ENCODE measurements around the gene SORD.
"Not testable (repeated sequence)": the region's sequence is repeated elsewhere in the genome, so short reads cannot be mapped to it uniquely, and the experiment has no call there.

The SORD gene

GRCh38 chr15:45009046-45009445 lies 13.9 kb upstream of the SORD start:
- no peak overlapping the region for H3K4me3 ChIP-seq (replicated peaks; ENCODE audit: low read depth, low read length)
- TF ChIP-seq CTCF (IDR thresholded peaks at IDR 0.05; ENCODE audit: low read depth, low read length, missing control alignments), result no peak
- DNase-seq (ENCODE audit: extremely low read depth, low read depth), result no peak

DNA sequence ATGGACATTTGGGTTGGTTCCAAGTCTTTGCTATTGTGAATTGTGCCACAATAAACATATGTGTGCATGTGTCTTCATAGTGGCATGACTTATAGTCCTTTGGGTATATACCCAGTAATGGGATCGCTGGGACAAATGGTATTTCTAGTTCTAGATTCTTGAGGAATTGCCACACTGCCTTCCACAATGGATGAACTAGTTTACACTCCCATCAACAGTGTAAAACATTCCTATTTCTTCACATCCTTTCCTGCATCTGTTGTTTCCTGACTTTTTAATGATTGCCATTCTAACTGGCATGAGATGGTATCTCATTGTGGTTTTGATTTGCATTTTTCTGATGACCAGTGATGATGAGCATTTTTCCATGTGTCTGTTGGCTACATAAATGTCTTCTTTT lies 7.9 kb upstream of the SORD start:
- DNase-seq (ENCODE audit: extremely low read depth, low read depth), result not testable (repeated sequence)

GRCh38 chr15:45020222-45020900 lies 2.6 kb upstream of the SORD start:
- DNase-seq (ENCODE audit: extremely low read depth, low read depth); H3K4me3 ChIP-seq (replicated peaks; ENCODE audit: low read depth, low read length): not testable (repeated sequence)

More for the DNA sequence above, 7.9 kb upstream of the SORD start:
- not testable (repeated sequence) for H3K4me3 ChIP-seq (replicated peaks; ENCODE audit: low read depth, low read length)

DNA sequence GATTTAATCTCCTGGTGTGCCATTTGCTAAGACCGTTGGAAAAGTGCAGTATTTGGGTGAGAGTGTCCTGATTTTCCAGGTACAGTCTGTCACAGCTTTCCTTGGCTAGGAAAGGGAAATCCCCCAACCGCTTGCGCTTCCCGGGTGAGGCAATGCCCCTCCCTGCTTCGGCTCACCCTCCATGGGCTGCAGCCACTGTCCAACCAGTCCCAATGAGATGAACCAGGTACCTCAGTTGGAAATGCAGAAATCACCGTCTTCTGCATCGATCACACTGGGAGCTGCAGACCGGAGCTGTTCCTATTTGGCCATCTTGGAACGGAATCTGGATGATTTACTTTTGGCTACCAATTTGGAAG lies 2.1 kb upstream of the SORD start:
- H3K4me3 ChIP-seq (replicated peaks; ENCODE audit: low read depth, low read length); DNase-seq (ENCODE audit: extremely low read depth, low read depth): not testable (repeated sequence)

GRCh38 chr15:45021348-45021747 lies 1.6 kb upstream of the SORD start:
- no peak for TF ChIP-seq CTCF (IDR thresholded peaks at IDR 0.05; ENCODE audit: low read depth, low read length, missing control alignments)
- DNase-seq (ENCODE audit: extremely low read depth, low read depth), result no peak
- no peak overlapping the region for H3K4me3 ChIP-seq (replicated peaks; ENCODE audit: low read depth, low read length)

- TF ChIP-seq CTCF (IDR thresholded peaks at IDR 0.05; ENCODE audit: low read depth, low read length, missing control alignments), result no peak
- peak overlapping the region; percentile 85 for H3K4me3 ChIP-seq (replicated peaks; ENCODE audit: low read depth, low read length)
- no peak for DNase-seq (ENCODE audit: extremely low read depth, low read depth)
Observed at GRCh38 chr15:45023659-45024225, 747 bp downstream of the SORD start.

DNA sequence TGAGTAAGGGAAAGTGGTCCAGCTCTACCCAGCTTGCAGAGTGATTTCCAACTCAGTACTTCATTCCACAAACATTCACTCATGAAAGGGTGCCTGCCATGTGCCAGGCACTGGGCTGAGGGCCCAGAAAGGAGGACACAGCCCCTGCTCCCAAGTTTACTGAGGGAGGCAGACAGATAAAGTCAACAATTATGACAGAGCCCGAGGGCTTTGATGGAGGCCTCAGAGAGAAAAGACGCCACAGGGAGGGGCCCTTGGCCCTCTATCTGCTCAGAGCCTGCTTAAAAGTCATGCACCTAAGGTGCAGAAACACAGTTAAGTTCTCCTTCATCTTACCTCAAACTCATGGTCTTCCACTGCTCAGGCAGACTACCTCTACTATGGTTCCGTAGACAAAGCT lies 1.7 kb downstream of the SORD start:
- peak overlapping the region; percentile 85 for H3K4me3 ChIP-seq (replicated peaks; ENCODE audit: low read depth, low read length)
- not testable (repeated sequence) for DNase-seq (ENCODE audit: extremely low read depth, low read depth)

DNA sequence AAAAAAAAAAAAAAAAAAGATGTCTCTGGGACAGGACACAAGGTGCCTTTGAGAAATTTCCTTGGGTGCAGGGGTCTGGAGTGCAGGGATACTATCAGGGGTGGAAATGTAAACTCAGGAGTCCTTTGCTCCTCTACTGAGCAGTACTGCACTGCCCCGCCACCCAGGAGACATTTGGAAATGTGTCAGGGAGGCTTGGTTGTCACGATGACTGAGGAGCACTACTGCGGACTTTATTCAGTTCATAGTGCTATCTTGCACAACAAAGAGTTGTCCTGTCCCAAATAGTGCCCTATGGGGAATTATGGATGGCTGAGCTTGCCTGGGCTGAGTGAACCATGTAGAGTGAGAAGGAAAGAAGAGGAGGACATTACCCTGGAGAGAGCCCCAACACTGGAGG lies 2.6 kb downstream of the SORD start:
- not testable (repeated sequence) for H3K4me3 ChIP-seq (replicated peaks; ENCODE audit: low read depth, low read length); DNase-seq (ENCODE audit: extremely low read depth, low read depth)

- no peak for DNase-seq (ENCODE audit: extremely low read depth, low read depth)
- no peak for TF ChIP-seq CTCF (IDR thresholded peaks at IDR 0.05; ENCODE audit: low read depth, low read length, missing control alignments)
- H3K4me3 ChIP-seq (replicated peaks; ENCODE audit: low read depth, low read length), result no peak overlapping the region
Observed at GRCh38 chr15:45026651-45027190, 3.7 kb downstream of the SORD start.
